VCaP (cell line): ENCODE results near the gene ARPC4.

ENCODE experiments used
- H3K27ac ChIP-seq: fragments of 450-650 bp; 2 replicates; pipeline ENCODE4 v1.5.1; 2017
- CTCF ChIP-seq: fragments of 450-650 bp; conservative IDR thresholded peaks from 2 replicates; pipeline ENCODE4 v1.5.1; 2017; ENCODE audit warnings: mild to moderate bottlenecking, moderate library complexity

ARPC4 gene

GRCh38 chr3:9817436-9817835 lies 24.6 kb downstream of the ARPC4 start:
- no peak overlapping the region for H3K27ac ChIP-seq
- TF ChIP-seq CTCF, result no peak

- no peak for TF ChIP-seq CTCF
- no peak overlapping the region for H3K27ac ChIP-seq
Observed at GRCh38 chr3:9818666-9819335, 25.9 kb downstream of the ARPC4 start.

GRCh38 chr3:9820543-9820942 lies 27.7 kb downstream of the ARPC4 start:
- no peak overlapping the region for H3K27ac ChIP-seq
- no peak for TF ChIP-seq CTCF

- peak; percentile 71 for TF ChIP-seq CTCF
- no peak overlapping the region for H3K27ac ChIP-seq
Observed at GRCh38 chr3:9820946-9821345, 28.1 kb downstream of the ARPC4 start.

GRCh38 chr3:9825451-9826040 lies 32.7 kb downstream of the ARPC4 start:
- no peak overlapping the region for H3K27ac ChIP-seq
- TF ChIP-seq CTCF, result no peak

GRCh38 chr3:9826815-9827573 lies 34.1 kb downstream of the ARPC4 start:
- no peak overlapping the region for H3K27ac ChIP-seq
- TF ChIP-seq CTCF, result 0 out of 2 replicates have a peak, but pooled peaks have one; percentile 30
